ENCODE results near the gene ZCCHC7.

GRCh38 chr9:37134166-37134565, 13.8 kb downstream of the ZCCHC7 start:
- TF ChIP-seq, protein P1, sequence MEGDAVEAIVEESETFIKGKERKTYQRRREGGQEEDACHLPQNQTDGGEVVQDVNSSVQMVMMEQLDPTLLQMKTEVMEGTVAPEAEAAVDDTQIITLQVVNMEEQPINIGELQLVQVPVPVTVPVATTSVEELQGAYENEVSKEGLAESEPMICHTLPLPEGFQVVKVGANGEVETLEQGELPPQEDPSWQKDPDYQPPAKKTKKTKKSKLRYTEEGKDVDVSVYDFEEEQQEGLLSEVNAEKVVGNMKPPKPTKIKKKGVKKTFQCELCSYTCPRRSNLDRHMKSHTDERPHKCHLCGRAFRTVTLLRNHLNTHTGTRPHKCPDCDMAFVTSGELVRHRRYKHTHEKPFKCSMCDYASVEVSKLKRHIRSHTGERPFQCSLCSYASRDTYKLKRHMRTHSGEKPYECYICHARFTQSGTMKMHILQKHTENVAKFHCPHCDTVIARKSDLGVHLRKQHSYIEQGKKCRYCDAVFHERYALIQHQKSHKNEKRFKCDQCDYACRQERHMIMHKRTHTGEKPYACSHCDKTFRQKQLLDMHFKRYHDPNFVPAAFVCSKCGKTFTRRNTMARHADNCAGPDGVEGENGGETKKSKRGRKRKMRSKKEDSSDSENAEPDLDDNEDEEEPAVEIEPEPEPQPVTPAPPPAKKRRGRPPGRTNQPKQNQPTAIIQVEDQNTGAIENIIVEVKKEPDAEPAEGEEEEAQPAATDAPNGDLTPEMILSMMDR (IDR thresholded peaks at IDR 0.05; ENCODE audit: borderline replicate concordance, extremely low read depth, low read length, poor library complexity, severe bottlenecking), result no peak
- no peak for TF ChIP-seq EZH2 (IDR thresholded peaks at IDR 0.05; ENCODE audit: borderline replicate concordance, low read depth, low read length, severe bottlenecking)

All from DND-41 (cell line).